HEK293 (cell line): ENCODE results near the gene WDR6.
A peak's percentile ranks its signal among the peaks of the same experiment; 100 is the strongest.

Source experiments
- CTCF ChIA-PET: fragments of 350-600 bp; formaldehyde crosslinking; extraction: SDS; loops from one replicate; lab custom pipeline; 2021; ENCODE audit warnings: antibody characterized with exemption; lab: Yijun Ruan, JAX
- POLR2A ChIA-PET: fragments of 300-600 bp; formaldehyde crosslinking; extraction: SDS; loops from one replicate; lab custom pipeline; 2020; ENCODE audit warnings: antibody characterized with exemption, inconsistent platforms; lab: Yijun Ruan, JAX
- H3K27ac ChIP-seq: fragments of 200-500 bp; sonication (Bioruptor generic); 2 replicates; pipeline ENCODE4 v1.5.1; 2014; ENCODE audit warnings: low read depth, low read length, control low read depth, inconsistent platforms; ENCODE audit errors: extremely low read depth
- H3K36me3 ChIP-seq, 2 experiments: fragments of 200-500 bp in 1 of 2; sonication (Bioruptor generic) in 1 of 2; 1 replicate in 1 of 2; 2 replicates in 1 of 2; pipeline ENCODE4 v1.5.1; 2014 to 2017; ENCODE audit warnings: inconsistent platforms in 2 of 2, low read length in 2 of 2; ENCODE audit not compliant: control insufficient read depth in 2 of 2, insufficient read depth in 1 of 2
- H3K4me1 ChIP-seq: fragments of 200-500 bp; sonication (Bioruptor generic); 2 replicates; pipeline ENCODE4 v1.5.1; 2014; ENCODE audit warnings: mild to moderate bottlenecking, low read length, inconsistent platforms; ENCODE audit not compliant: control insufficient read depth, insufficient read depth
- H3K4me3 ChIP-seq: 2 replicates; pipeline ENCODE4 v1.5.1; 2011; ENCODE audit warnings: low read depth, mild to moderate bottlenecking, control low read depth, low read length, moderate library complexity
- H3K9me3 ChIP-seq: fragments of 200-500 bp; sonication (Bioruptor generic); 2 replicates; pipeline ENCODE4 v1.5.1; 2014; ENCODE audit warnings: low read depth, low read length, inconsistent platforms; ENCODE audit not compliant: control insufficient read depth, insufficient read depth
- CTCF ChIP-seq: fragments of 450-650 bp; formaldehyde crosslinking; IDR thresholded peaks from 2 replicates; pipeline ENCODE4 v1.5.1; 2016; ENCODE audit warnings: missing biosample characterization, missing genetic modification characterization
- HOXC10 ChIP-seq: sonication (generic); formaldehyde crosslinking; IDR thresholded peaks from 2 replicates; pipeline ENCODE4 v1.8.1; 2023; ENCODE audit warnings: mild to moderate bottlenecking, missing genetic modification reagents
- KLF16 ChIP-seq: fragments of 450-650 bp; formaldehyde crosslinking; IDR thresholded peaks from 2 replicates; pipeline ENCODE4 v1.5.1; 2017; ENCODE audit warnings: missing biosample characterization, missing genetic modification characterization
- KLF7 ChIP-seq: fragments of 450-650 bp; formaldehyde crosslinking; IDR thresholded peaks from 2 replicates; pipeline ENCODE4 v1.5.1; 2016; ENCODE audit warnings: missing biosample characterization, missing genetic modification characterization, borderline replicate concordance
- KLF9 ChIP-seq: fragments of 450-650 bp; formaldehyde crosslinking; IDR thresholded peaks from 2 replicates; pipeline ENCODE4 v1.5.1; 2016; ENCODE audit warnings: missing biosample characterization, missing genetic modification characterization, low read depth
- MEIS1 ChIP-seq: sonication (generic); formaldehyde crosslinking; IDR thresholded peaks from 2 replicates; pipeline ENCODE4 v1.8.1; 2022; ENCODE audit warnings: missing genetic modification reagents, mild to moderate bottlenecking, borderline replicate concordance
- SCRT2 ChIP-seq: fragments of 450-650 bp; formaldehyde crosslinking; IDR thresholded peaks from 2 replicates; pipeline ENCODE4 v1.5.1; 2016; ENCODE audit warnings: missing biosample characterization, missing genetic modification characterization
- ZBTB17 ChIP-seq: fragments of 450-650 bp; formaldehyde crosslinking; IDR thresholded peaks from 2 replicates; pipeline ENCODE4 v1.5.1; 2016; ENCODE audit warnings: missing biosample characterization, missing genetic modification characterization
- ZBTB26 ChIP-seq: fragments of 450-650 bp; formaldehyde crosslinking; optimal IDR thresholded peaks from 2 replicates; pipeline ENCODE3; 2016; ENCODE audit warnings: missing biosample characterization, mild to moderate bottlenecking, missing genetic modification characterization
- ZFP3 ChIP-seq: fragments of 450-650 bp; formaldehyde crosslinking; IDR thresholded peaks from 2 replicates; pipeline ENCODE4 v1.5.1; 2016; ENCODE audit warnings: low read depth, missing biosample characterization, missing genetic modification characterization
- ZNF140 ChIP-seq: fragments of 450-650 bp; formaldehyde crosslinking; IDR thresholded peaks from 2 replicates; pipeline ENCODE4 v1.5.1; 2016; ENCODE audit warnings: missing biosample characterization, missing genetic modification characterization
- ZNF174 ChIP-seq: fragments of 450-650 bp; formaldehyde crosslinking; IDR thresholded peaks from 2 replicates; pipeline ENCODE4 v1.5.0; 2017; ENCODE audit warnings: missing biosample characterization, mild to moderate bottlenecking, missing genetic modification characterization
- ZNF223 ChIP-seq: fragments of 450-650 bp; formaldehyde crosslinking; IDR thresholded peaks from 2 replicates; pipeline ENCODE4 v1.5.1; 2016; ENCODE audit warnings: missing biosample characterization, missing genetic modification characterization
- ZNF311 ChIP-seq: fragments of 450-650 bp; formaldehyde crosslinking; IDR thresholded peaks from 2 replicates; pipeline ENCODE4 v1.5.1; 2017; ENCODE audit warnings: missing biosample characterization, missing genetic modification characterization, borderline replicate concordance
- ZNF560 ChIP-seq: fragments of 450-650 bp; formaldehyde crosslinking; IDR thresholded peaks from 2 replicates; pipeline ENCODE4 v1.5.1; 2017; ENCODE audit warnings: missing biosample characterization, missing genetic modification characterization, borderline replicate concordance
- ZNF561 ChIP-seq: fragments of 450-650 bp; IDR thresholded peaks from 2 replicates; pipeline ENCODE4 v1.5.1; 2018; ENCODE audit warnings: missing biosample characterization, missing genetic modification characterization, borderline replicate concordance
- ZNF600 ChIP-seq: fragments of 450-650 bp; formaldehyde crosslinking; IDR thresholded peaks from 2 replicates; pipeline ENCODE4 v1.5.1; 2016; ENCODE audit warnings: missing biosample characterization, missing genetic modification characterization
- ZNF654 ChIP-seq: fragments of 450-650 bp; formaldehyde crosslinking; IDR thresholded peaks from 2 replicates; pipeline ENCODE4 v1.5.1; 2016; ENCODE audit warnings: low read depth, missing biosample characterization, missing genetic modification characterization
- ZNF670 ChIP-seq: fragments of 450-650 bp; formaldehyde crosslinking; IDR thresholded peaks from 2 replicates; pipeline ENCODE4 v1.5.1; 2016; ENCODE audit warnings: missing biosample characterization, missing genetic modification characterization, low read depth
- ZNF830 ChIP-seq: fragments of 450-650 bp; IDR thresholded peaks from 2 replicates; pipeline ENCODE4 v1.5.0; 2018; ENCODE audit warnings: missing biosample characterization, missing genetic modification characterization, low read depth, mild to moderate bottlenecking, moderate library complexity
- ZSCAN23 ChIP-seq: fragments of 450-650 bp; formaldehyde crosslinking; IDR thresholded peaks from 2 replicates; pipeline ENCODE4 v1.5.1; 2016; ENCODE audit warnings: missing biosample characterization, missing genetic modification characterization
- ZXDB ChIP-seq: fragments of 450-650 bp; formaldehyde crosslinking; IDR thresholded peaks from 2 replicates; pipeline ENCODE4 v1.5.1; 2016; ENCODE audit warnings: missing biosample characterization, missing genetic modification characterization

WDR6 gene

GRCh38 chr3:49021813-49022687 lies 14.9 kb downstream of the WDR6 start, which contains the start of gene NDUFAF3 (continued):
- no peak for TF ChIP-seq ZNF560 (tag by site-specific recombination)

- POLR2A ChIA-PET: interaction anchor here (1.3 to 10.4 kb wide), 5 partner anchors 15 to 336 kb away, joined by 4 to 141 read pairs (median 29); partner anchors contain the start of genes P4HTM, QRICH1 and WDR6
- CTCF ChIA-PET: interaction anchor here (1.2 to 2.1 kb wide), 5 partner anchors 10 to 71 kb away, joined by 5 to 13 read pairs (median 11); partner anchors contain the start of genes P4HTM, QRICH1 and WDR6
- Histone ChIP-seq H3K9me3 (no peaks in the 10 kb centered on the region), H3K36me3 (peaks cover 0 to 50% of the 10 kb centered on the region in 2 experiments; a peak in 2 of 3 replicates), H3K4me3 (peak overlapping the region; percentile 92), H3K27ac (peak overlapping the region; percentile 93), H3K4me1 (no peaks in the 10 kb centered on the region)
- TF ChIP-seq ZNF140 (tag by site-specific recombination) (no peak), ZNF600 (tag by site-specific recombination) (peak; percentile 58; the same call in 1 of the 2 replicates), ZNF561 (tag by site-specific recombination) (no peak), KLF9 (peak; percentile 75), ZNF174 (tag by site-specific recombination) (no peak), ZBTB17 (peak; percentile 63), ZNF223 (tag by site-specific recombination) (peak; percentile 90)
Observed at GRCh38 chr3:49022688-49023171, 15.5 kb downstream of the WDR6 start.

GRCh38 chr3:49023775-49024174 lies 16.6 kb downstream of the WDR6 start:
- no peak overlapping the region for H3K27ac ChIP-seq
- no peaks in the 10 kb centered on the region for H3K4me1 ChIP-seq
- CTCF ChIA-PET: interaction anchor here (0.6 to 1.1 kb wide), 2 partner anchors 109 to 301 kb away, joined by 3 to 4 read pairs; no protein-coding TSS in a partner anchor
- TF ChIP-seq KLF9: no peak
- no peak for TF ChIP-seq MEIS1
- no peak for TF ChIP-seq ZBTB26 (tag by site-specific recombination)
- TF ChIP-seq SCRT2: no peak
- no peak for TF ChIP-seq KLF16 (tag by site-specific recombination)
- peaks cover 0 to 60% of the 10 kb centered on the region in 2 experiments; a peak in 2 of 3 replicates for H3K36me3 ChIP-seq
- POLR2A ChIA-PET: interaction anchor here (10.4 kb wide), 1 partner anchor 16 kb away, joined by 141 read pairs; the partner anchor contains the start of gene WDR6
- H3K9me3 ChIP-seq: no peaks in the 10 kb centered on the region
- no peak overlapping the region for H3K4me3 ChIP-seq

- no peak overlapping the region for H3K27ac ChIP-seq
- TF ChIP-seq CTCF (no peak), KLF7 (tag by site-specific recombination) (no peak), ZXDB (tag by site-specific recombination) (no peak), ZSCAN23 (tag by site-specific recombination) (no peak), ZNF311 (tag by site-specific recombination) (no peak), HOXC10 (CRISPR knock-in tag) (no peak), ZNF654 (tag by site-specific recombination) (no peak), ZNF670 (tag by site-specific recombination) (no peak), ZNF830 (tag by site-specific recombination) (no peak), ZNF140 (tag by site-specific recombination) (no peak), ZFP3 (tag by site-specific recombination) (no peak)
Observed at GRCh38 chr3:49024449-49024848, 17.3 kb downstream of the WDR6 start.

More at GRCh38 chr3:49024449-49024848, 17.3 kb downstream of the WDR6 start:
- Histone ChIP-seq H3K4me3 (no peak overlapping the region), H3K4me1 (no peaks in the 10 kb centered on the region), H3K9me3 (no peaks in the 10 kb centered on the region), H3K36me3 (peaks cover 0 to 61% of the 10 kb centered on the region in 2 experiments; a peak in 2 of 3 replicates)
- ChIA-PET CTCF (interaction anchor here (0.7 to 1.1 kb wide), 2 partner anchors 17 to 108 kb away, joined by 3 to 4 read pairs; no protein-coding TSS in a partner anchor), POLR2A (interaction anchor here (10.4 kb wide), 1 partner anchor 17 kb away, joined by 141 read pairs; the partner anchor contains the start of gene WDR6)
